Measurements from ENCODE around the gene PPP1R14D. TPM values are rescaled to one million over a fixed set of nuclear protein-coding genes. Genes with fewer than 3 reads are reported as not detected.
A peak's percentile ranks its signal among the peaks of the same experiment; 100 is the strongest.

The PPP1R14D gene
- total and polyA plus RNA-seq, 8 donors: 0.63 to 20.0 (median 2.2) TPM; not detected in 3

DNA sequence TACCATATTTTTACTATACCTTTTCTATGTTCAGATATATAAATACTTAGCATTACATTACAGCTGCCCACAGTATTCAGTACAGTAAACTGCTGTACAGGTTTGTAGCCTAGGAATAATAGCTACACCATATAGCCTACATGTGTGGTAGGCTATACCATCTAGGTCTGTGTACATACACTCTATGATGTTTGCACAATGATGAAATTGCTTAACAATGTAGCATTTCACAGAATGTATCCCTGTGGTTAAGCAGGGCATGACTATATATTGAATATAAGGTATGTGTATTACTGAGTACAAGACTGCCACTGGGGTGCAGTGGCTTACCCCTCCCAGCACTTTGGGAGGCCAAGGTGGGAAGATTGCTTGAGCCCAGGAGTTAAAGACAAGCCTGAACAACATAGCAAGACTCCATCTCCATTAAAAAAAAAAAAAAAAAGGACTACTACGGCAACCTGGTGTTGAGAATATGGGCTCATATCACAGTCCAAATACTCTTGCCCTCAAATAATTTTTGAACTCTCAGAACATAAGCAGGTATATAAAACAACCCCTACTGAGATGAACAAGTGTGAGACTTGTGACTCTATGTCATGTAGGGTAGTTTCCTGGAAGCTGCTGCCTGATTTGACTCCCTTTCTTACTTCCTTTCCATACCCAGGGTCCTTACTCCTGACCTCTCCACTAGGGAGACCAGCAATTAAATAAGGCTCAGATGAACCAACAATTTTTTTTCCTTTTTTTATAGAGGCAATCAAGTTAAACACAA, 4.8 kb downstream of the PPP1R14D start:
- 54 to 96% (median 82%) methylated on average over 1 of the region's 1 CpG for WGBS, 5 donors
- DNase-seq: peak in 1 of 2 donors; percentile 66
- Histone ChIP-seq H3K27me3 (no peaks in the 10 kb centered on the region), H3K4me1 (peaks cover 0 to 9% (median 3%) of the 10 kb centered on the region in 4 donors), H3K27ac (no peak overlapping the region), H3K9me3 (no peaks in the 10 kb centered on the region), H3K36me3 (no peaks in the 10 kb centered on the region), H3K4me3 (no peak overlapping the region)
- no peak for TF ChIP-seq EP300 (IDR thresholded peaks at IDR 0.05)
- no peak for TF ChIP-seq POLR2AphosphoS5 (IDR thresholded peaks at IDR 0.05)
- TF ChIP-seq, protein P1, sequence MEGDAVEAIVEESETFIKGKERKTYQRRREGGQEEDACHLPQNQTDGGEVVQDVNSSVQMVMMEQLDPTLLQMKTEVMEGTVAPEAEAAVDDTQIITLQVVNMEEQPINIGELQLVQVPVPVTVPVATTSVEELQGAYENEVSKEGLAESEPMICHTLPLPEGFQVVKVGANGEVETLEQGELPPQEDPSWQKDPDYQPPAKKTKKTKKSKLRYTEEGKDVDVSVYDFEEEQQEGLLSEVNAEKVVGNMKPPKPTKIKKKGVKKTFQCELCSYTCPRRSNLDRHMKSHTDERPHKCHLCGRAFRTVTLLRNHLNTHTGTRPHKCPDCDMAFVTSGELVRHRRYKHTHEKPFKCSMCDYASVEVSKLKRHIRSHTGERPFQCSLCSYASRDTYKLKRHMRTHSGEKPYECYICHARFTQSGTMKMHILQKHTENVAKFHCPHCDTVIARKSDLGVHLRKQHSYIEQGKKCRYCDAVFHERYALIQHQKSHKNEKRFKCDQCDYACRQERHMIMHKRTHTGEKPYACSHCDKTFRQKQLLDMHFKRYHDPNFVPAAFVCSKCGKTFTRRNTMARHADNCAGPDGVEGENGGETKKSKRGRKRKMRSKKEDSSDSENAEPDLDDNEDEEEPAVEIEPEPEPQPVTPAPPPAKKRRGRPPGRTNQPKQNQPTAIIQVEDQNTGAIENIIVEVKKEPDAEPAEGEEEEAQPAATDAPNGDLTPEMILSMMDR (IDR thresholded peaks at IDR 0.05): no peak
- no peak for TF ChIP-seq POLR2A (IDR thresholded peaks at IDR 0.05)
- intact Hi-C loops (cut with DNase I; ENCODE audit: low total_unique reads): no loop called here

GRCh38 chr15:40821195-40821594, 7.3 kb downstream of the PPP1R14D start:
- intact Hi-C loops (cut with DNase I; ENCODE audit: low total_unique reads): no loop called here
- H3K27ac ChIP-seq: no peak overlapping the region
- no peak for TF ChIP-seq POLR2AphosphoS5 (IDR thresholded peaks at IDR 0.05)
- no peak for TF ChIP-seq EP300 (IDR thresholded peaks at IDR 0.05)
- TF ChIP-seq POLR2A (IDR thresholded peaks at IDR 0.05): no peak
- TF ChIP-seq, protein P1 (IDR thresholded peaks at IDR 0.05): no peak
- H3K4me3 ChIP-seq: no peak overlapping the region
- WGBS, 5 donors: 88 to 94% (median 91%) methylated on average over 2 of the region's 2 CpGs
- no peaks in the 10 kb centered on the region for H3K27me3 ChIP-seq
- no peaks in the 10 kb centered on the region for H3K9me3 ChIP-seq
- DNase-seq: no peak
- peaks cover 0 to 7% (median 2%) of the 10 kb centered on the region in 4 donors for H3K4me1 ChIP-seq
- H3K36me3 ChIP-seq: no peaks in the 10 kb centered on the region

DNA sequence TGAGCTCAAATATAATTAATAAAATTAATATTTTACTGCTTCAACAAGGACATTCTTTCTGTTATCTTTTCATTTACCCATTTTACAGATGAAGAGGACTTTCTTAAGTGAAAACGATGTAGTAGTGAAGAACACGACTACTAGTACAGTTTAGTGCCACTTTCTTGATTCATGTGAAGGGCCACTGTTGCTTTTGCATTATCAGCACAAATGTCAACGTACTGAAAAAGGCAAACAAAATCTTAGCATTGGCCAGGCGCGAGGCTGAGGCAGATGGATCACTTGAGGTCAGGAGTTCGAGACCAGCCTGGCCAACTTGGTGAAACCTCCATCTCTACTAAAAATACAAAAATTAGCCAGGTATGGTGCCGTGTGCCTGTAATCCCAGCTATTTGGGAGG, 9.5 kb downstream of the PPP1R14D start:
- Histone ChIP-seq H3K4me3 (no peak overlapping the region), H3K27ac (no peak overlapping the region), H3K9me3 (no peaks in the 10 kb centered on the region), H3K27me3 (no peaks in the 10 kb centered on the region), H3K4me1 (no peaks in the 10 kb centered on the region), H3K36me3 (peaks cover 3 to 14% (median 9%) of the 10 kb centered on the region in 4 donors)
- TF ChIP-seq EP300 (IDR thresholded peaks at IDR 0.05) (no peak), POLR2A (IDR thresholded peaks at IDR 0.05) (no peak), POLR2AphosphoS5 (IDR thresholded peaks at IDR 0.05) (no peak)
- TF ChIP-seq, protein P1 (IDR thresholded peaks at IDR 0.05): no peak
- DNase-seq: no peak
- intact Hi-C loops (cut with DNase I; ENCODE audit: low total_unique reads): no loop called here
- 49 to 63% (median 54%) methylated on average over 7 of the region's 7 CpGs for WGBS, 5 donors

- intact Hi-C loops (cut with DNase I; ENCODE audit: low total_unique reads): no loop called here
- H3K36me3 ChIP-seq: peaks cover 21 to 50% (median 45%) of the 10 kb centered on the region in 4 donors
- no peak overlapping the region for H3K27ac ChIP-seq
- TF ChIP-seq POLR2A (IDR thresholded peaks at IDR 0.05) (no peak), EP300 (IDR thresholded peaks at IDR 0.05) (no peak), POLR2AphosphoS5 (IDR thresholded peaks at IDR 0.05) (no peak)
- TF ChIP-seq, protein P1 (IDR thresholded peaks at IDR 0.05): no peak
- DNase-seq: peak; percentile 37 to 40
- no peaks in the 10 kb centered on the region for H3K9me3 ChIP-seq
- H3K4me1 ChIP-seq: no peaks in the 10 kb centered on the region
- no peak overlapping the region for H3K4me3 ChIP-seq
- H3K27me3 ChIP-seq: no peaks in the 10 kb centered on the region
- 43 to 64% (median 53%) methylated on average over 4 of the region's 4 CpGs for WGBS, 5 donors
Measured at GRCh38 chr15:40815042-40815698, 13.3 kb downstream of the PPP1R14D start.
